ENCODE measurements around the gene SLC41A2.
"Not testable (repeated sequence)": the region's sequence is repeated elsewhere in the genome, so short reads cannot be mapped to it uniquely, and the experiment has no call there.

Gene SLC41A2

GRCh38 chr12:104956870-104957718, 996 bp downstream of the SLC41A2 start:
- H3K4me3 ChIP-seq (replicated peaks; ENCODE audit: low read depth, low read length): peak overlapping the region; percentile 62
- TF ChIP-seq CTCF (IDR thresholded peaks at IDR 0.05; ENCODE audit: low read depth, low read length, missing control alignments): no peak
- no peak for DNase-seq (ENCODE audit: extremely low read depth, low read depth)

GRCh38 chr12:104955703-104956102, 2.4 kb downstream of the SLC41A2 start:
- TF ChIP-seq CTCF (IDR thresholded peaks at IDR 0.05; ENCODE audit: low read depth, low read length, missing control alignments): no peak
- DNase-seq (ENCODE audit: extremely low read depth, low read depth): no peak
- H3K4me3 ChIP-seq (replicated peaks; ENCODE audit: low read depth, low read length): no peak overlapping the region

GRCh38 chr12:104953323-104953722, 4.8 kb downstream of the SLC41A2 start:
- H3K4me3 ChIP-seq (replicated peaks; ENCODE audit: low read depth, low read length): no peak overlapping the region
- DNase-seq (ENCODE audit: extremely low read depth, low read depth): no peak
- no peak for TF ChIP-seq CTCF (IDR thresholded peaks at IDR 0.05; ENCODE audit: low read depth, low read length, missing control alignments)

- no peak for TF ChIP-seq CTCF (IDR thresholded peaks at IDR 0.05; ENCODE audit: low read depth, low read length, missing control alignments)
- DNase-seq (ENCODE audit: extremely low read depth, low read depth): no peak
- no peak overlapping the region for H3K4me3 ChIP-seq (replicated peaks; ENCODE audit: low read depth, low read length)
Observed at GRCh38 chr12:104952816-104953215, 5.3 kb downstream of the SLC41A2 start.

GRCh38 chr12:104951759-104952509, 6.2 kb downstream of the SLC41A2 start:
- no peak for DNase-seq (ENCODE audit: extremely low read depth, low read depth)
- TF ChIP-seq CTCF (IDR thresholded peaks at IDR 0.05; ENCODE audit: low read depth, low read length, missing control alignments): no peak
- H3K4me3 ChIP-seq (replicated peaks; ENCODE audit: low read depth, low read length): no peak overlapping the region

GRCh38 chr12:104948716-104949115, 9.4 kb downstream of the SLC41A2 start:
- not testable (repeated sequence) for DNase-seq (ENCODE audit: extremely low read depth, low read depth); H3K4me3 ChIP-seq (replicated peaks; ENCODE audit: low read depth, low read length)

GRCh38 chr12:104944252-104944651, 13.8 kb downstream of the SLC41A2 start:
- no peak for DNase-seq (ENCODE audit: extremely low read depth, low read depth)
- no peak overlapping the region for H3K4me3 ChIP-seq (replicated peaks; ENCODE audit: low read depth, low read length)
- TF ChIP-seq CTCF (IDR thresholded peaks at IDR 0.05; ENCODE audit: low read depth, low read length, missing control alignments): no peak

GRCh38 chr12:104943401-104943800, 14.7 kb downstream of the SLC41A2 start:
- H3K4me3 ChIP-seq (replicated peaks; ENCODE audit: low read depth, low read length); DNase-seq (ENCODE audit: extremely low read depth, low read depth): not testable (repeated sequence)

Data from HFF-Myc (cell line).